Activated CD4-positive, alpha-beta T cell treated with anti-CD3 and anti-CD28 coated beads, Interleukin-10, Interleukin-2, amounts not matched to agents 100 ng/mL and 50 ng/mL, durations not matched to agents 16 hours and 8 hours (primary cell): Measurements from ENCODE around the gene TBX15.
A peak's percentile ranks its signal among the peaks of the same experiment; 100 is the strongest.

Source experiments
- DNase-seq: peaks from one replicate; pipeline ENCODE4 v3.0.0-alpha.2; 2020

TBX15 gene

GRCh38 chr1:118988186-118989005 lies at the start of gene TBX15:
Gene TBX15, minus strand, starts transcription at chr1:118988343. Its CDS starts 548 bp downstream, at chr1:118987795.
- DNase-seq = no peak

- DNase-seq = no peak
Measured at GRCh38 chr1:119034359-119034758, 46.2 kb upstream of the TBX15 start.

GRCh38 chr1:119032986-119033385 lies 44.8 kb upstream of the TBX15 start:
- no peak for DNase-seq

DNA sequence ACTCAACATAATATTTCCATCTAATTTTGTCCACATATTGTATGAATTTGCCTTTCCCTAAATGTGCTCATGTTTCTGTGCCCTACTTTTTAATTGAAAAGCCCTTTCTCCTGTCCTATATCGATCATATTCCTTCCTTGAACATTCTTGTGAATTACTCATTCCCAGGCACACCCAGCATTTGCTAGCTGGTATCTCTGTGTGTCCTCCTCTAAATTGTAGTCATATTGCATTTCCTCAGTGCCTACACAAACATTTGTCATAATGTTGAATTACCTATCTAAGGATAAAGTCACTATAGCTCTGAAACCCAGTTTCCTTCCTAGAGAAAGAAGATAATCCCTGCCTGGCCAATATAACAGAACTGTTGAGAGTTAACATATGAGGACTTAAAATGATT lies 39.6 kb upstream of the TBX15 start:
- no peak for DNase-seq

GRCh38 chr1:119026956-119027355 lies 38.8 kb upstream of the TBX15 start:
- no peak for DNase-seq

- DNase-seq = no peak
Measured at GRCh38 chr1:119015547-119015946, 27.4 kb upstream of the TBX15 start.

DNA sequence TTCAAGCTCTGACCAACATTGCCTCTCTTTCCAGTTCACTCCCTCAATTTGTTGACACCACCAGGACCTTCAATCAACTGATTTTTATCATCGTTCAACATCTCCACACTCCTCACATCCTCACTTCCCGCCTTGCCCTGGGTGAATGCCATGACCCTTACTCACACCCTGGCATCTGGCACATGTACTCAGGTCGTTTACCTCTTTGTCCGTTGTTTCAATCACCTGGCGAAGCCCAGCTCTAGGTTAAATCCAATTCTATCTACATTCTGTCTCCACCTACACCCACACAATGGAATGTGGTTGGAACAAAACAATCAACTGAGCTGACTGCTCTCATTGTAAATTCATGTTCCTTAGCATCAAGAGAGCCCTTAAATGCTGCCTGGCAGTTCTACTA lies 24.2 kb upstream of the TBX15 start:
- DNase-seq = no peak

- no peak for DNase-seq
Measured at GRCh38 chr1:119011706-119012105, 23.6 kb upstream of the TBX15 start.

DNA sequence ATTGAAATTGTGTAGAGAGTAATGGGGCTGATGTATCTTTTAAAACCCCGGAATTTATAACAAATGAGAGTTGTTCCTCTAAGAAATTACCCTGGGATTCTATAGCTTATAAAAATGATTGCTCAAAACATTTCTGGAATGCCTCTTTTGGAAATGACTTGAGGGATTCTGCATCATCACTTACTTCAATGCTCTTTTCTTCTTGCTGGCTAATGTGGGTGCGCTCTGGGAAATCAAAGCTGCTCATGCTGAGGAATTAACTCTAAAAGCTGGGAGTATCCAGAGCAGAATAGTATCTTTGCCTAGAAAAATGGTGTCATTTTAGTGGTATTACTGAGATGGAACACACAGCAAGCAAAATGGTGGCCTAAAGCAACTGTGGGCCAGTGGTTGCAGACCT lies 23.0 kb upstream of the TBX15 start:
- no peak for DNase-seq

DNA sequence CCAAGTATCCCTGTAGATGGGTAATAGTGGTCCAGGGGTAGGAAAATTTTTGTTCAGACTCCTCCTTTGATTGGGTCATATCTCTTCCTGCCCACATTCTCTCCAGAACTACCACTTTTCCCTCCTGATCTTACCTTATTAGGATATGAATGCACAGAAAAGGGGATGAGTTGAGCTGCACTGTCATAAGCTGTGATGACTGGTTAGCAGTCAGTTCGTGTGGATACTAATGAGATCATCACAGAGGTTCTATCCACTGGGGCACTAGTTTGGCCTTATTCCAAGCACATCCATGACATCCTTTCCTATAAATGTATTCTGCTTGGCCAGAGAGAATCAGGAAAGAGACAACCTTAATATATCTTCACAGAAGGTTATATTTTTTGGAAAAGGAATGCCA lies 22.1 kb upstream of the TBX15 start:
- DNase-seq = no peak

DNA sequence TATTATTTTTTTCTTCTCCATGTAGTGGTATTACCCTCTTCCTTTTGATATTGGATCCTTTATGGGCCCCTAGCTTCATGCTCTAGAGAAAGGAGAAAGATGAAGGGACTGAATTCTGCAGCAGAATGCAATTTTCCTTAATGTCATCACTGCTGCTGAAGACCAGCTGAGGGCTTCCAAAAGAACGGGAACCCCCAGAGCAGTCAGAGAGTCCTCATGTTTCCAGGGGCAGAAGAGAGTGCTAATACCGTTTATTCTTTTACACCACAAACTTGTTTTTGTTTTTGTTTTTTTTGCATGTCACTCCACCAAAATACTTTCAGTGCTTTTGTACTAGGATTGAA lies 21.1 kb upstream of the TBX15 start:
- no peak for DNase-seq

DNA sequence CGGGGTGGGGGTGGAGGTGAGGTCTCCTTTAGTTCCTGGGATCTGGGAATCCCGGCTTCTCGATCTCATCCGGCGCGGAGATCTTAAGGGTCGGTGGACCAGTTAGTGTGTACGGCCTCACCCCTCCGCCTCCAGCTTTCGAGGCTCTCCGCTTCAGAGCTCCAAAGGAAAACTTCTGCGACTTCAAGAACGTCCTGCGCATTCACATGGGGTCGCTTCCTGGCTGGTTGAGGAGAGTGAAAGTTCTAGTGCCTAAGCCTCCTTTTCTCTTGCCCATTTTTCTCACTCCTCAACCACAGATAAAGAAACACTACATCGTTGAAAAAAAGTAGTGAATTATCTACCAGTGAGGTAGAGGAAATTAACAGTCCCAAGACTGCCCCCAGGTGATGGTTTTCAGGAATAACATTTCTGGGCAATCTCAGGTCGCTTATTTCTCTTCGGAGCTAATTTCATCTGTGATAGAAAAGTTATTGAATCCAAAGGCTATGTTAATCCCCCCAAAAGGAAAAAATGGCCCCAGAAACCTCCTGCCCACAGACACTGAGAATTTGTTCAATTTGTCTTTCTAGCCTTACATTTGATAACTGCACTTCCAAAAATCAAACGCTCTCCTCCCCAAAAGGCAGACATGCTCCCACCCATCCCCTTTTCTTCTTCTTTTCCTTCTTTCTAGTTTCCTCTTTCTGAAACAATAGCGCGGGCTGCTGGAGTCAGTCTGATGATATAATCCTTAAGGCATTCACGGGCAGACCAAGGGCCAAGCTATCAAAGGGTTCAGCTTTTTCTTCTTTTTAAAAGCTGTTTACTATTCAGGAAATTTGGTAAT lies 20.6 kb upstream of the TBX15 start:
- peak; percentile 49 for DNase-seq

DNA sequence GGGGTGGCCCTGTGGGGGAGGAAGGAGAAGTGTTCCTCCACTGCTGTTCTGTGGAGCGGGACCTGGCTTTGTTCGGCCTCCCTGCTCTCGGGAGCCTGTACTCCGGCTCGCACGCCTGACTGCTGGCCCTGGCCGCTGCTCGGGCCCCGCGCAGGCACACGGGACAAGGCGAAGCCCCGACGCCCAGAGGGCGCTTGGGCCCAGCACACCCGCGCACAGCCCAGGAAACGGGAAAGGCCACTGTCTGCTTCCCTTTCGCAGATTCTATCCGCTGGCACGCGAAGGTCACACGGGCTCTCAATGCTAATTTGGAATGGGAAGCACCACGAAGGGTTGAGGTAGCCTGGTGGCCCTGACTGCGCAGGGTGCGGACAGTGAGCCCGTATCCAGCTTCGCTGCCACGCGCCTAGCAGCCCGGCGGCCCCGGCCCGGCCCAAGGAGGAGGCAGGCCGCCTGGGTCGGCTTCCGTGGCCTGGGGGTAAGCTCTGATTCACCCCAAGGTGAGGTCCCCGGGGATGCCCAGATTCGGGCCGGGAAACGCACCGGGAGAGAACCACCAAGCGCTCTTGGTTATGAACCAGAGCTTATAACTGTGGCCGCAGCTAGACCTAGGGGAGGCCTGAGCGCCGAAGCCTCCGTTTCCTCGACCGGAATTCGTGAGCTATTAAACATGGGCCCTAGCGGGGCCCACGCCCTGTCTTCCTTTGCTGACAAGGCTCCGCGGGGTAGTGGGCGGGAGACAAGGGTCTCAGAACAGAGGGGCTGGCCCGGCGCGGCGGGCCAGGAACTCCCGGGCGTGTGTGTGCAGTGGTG lies 19.7 kb upstream of the TBX15 start:
- no peak for DNase-seq

GRCh38 chr1:119007339-119007669 lies 19.2 kb upstream of the TBX15 start:
- DNase-seq = no peak

- DNase-seq = no peak
Measured at GRCh38 chr1:119006406-119007279, 18.5 kb upstream of the TBX15 start.

GRCh38 chr1:119005724-119006405 lies 17.7 kb upstream of the TBX15 start:
- DNase-seq = no peak

- no peak for DNase-seq
Measured at GRCh38 chr1:119004781-119005180, 16.6 kb upstream of the TBX15 start.

GRCh38 chr1:119004129-119004527 lies 16.0 kb upstream of the TBX15 start:
- no peak for DNase-seq

DNA sequence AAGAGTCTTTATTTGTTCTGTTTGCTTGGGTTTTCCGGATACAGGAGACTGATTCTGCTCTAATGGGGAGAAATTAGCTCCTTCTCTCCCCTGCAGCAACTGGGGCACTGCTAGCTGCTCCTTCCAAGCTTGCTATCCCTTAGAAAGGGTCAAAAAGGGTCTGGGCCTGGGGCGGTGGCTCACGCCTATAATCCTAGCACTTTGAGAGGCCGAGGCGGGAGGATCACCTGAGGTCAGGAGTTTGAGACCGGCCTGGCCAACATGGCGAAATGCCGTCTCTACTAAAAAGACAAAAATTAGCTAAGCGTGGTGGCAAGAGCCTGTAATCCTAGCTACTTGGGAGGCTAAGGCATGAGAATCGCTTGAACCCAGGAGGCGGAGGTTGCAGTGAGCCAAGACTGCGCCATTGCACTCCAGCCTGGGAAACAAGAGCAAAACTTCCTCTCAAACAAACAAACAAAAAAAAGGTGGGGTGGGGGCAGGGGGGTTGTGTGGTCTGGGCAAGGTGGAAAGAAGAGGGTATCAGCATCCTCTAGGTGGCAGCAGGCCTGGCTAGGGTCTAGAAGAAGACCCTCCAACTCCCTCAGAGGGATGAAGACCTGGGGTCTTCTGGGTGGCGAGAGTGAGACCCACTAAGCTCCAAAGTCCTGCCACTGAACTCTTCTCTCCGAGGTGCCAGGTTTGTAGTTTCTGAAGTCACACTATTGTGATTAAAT lies 15.4 kb upstream of the TBX15 start:
- DNase-seq = no peak

- no peak for DNase-seq
Measured at GRCh38 chr1:119002028-119002686, 14.0 kb upstream of the TBX15 start.
